ENCODE data around the gene ITCH. TPM values are rescaled to one million over a fixed set of nuclear protein-coding genes. Genes with fewer than 3 reads are reported as not detected.
"Not testable (repeated sequence)": the region's sequence is repeated elsewhere in the genome, so short reads cannot be mapped to it uniquely, and the experiment has no call there.

Gene ITCH
- total and polyA plus RNA-seq, 11 donors = 6.0 to 49.0 (median 39.5) TPM

DNA sequence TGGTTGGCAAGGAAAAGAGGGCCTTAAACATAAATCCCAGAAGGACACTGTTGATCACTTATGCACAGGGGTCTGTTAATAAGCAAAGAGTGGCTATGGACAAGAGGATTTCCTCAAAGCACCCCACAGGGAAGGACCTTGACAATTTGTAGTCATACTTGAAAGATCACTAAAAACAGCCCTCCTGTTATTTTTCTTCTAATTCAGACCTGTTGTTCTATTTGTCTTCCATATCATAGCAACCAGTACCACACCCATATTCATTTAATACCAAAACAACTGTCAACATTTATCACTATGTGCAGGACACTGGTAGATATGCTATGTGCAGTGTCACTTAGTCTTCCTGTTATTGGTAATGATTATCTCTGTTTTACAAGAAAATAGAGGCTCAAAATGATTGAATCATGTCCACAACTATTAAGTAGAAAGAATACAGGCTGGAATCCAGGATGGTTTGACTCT is 149.9 kb downstream of the ITCH start:
- H3K36me3 ChIP-seq = peaks cover 0 to 42% (median 26%) of the 10 kb centered on the region in 9 donors
- DNase-seq (no peak), ATAC-seq (no peak)
- TF ChIP-seq, protein P1, sequence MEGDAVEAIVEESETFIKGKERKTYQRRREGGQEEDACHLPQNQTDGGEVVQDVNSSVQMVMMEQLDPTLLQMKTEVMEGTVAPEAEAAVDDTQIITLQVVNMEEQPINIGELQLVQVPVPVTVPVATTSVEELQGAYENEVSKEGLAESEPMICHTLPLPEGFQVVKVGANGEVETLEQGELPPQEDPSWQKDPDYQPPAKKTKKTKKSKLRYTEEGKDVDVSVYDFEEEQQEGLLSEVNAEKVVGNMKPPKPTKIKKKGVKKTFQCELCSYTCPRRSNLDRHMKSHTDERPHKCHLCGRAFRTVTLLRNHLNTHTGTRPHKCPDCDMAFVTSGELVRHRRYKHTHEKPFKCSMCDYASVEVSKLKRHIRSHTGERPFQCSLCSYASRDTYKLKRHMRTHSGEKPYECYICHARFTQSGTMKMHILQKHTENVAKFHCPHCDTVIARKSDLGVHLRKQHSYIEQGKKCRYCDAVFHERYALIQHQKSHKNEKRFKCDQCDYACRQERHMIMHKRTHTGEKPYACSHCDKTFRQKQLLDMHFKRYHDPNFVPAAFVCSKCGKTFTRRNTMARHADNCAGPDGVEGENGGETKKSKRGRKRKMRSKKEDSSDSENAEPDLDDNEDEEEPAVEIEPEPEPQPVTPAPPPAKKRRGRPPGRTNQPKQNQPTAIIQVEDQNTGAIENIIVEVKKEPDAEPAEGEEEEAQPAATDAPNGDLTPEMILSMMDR (IDR thresholded peaks at IDR 0.05) = no peak
- no peak for TF ChIP-seq POLR2A (IDR thresholded peaks at IDR 0.05)
- H3K4me1 ChIP-seq = peaks cover 0 to 36% (median 17%) of the 10 kb centered on the region in 12 donors
- H3K27ac ChIP-seq = no peak overlapping the region
- intact Hi-C loops (cut with DNase I) = loop anchor here in 1 of 10 donors (10.0 kb wide), 1 partner anchor 198 kb away; no protein-coding TSS in a partner anchor
- no peak overlapping the region for H3K4me3 ChIP-seq
- no peaks in the 10 kb centered on the region for H3K27me3 ChIP-seq
- H3K9me3 ChIP-seq = no peaks in the 10 kb centered on the region

- DNase-seq, H3K27ac ChIP-seq, H3K27me3 ChIP-seq, H3K9me3 ChIP-seq, ATAC-seq, H3K4me3 ChIP-seq: not testable (repeated sequence)
- 87 to 92% (median 88%) methylated on average over 17 of the region's 17 CpGs for WGBS, 4 donors
- peaks cover 0 to 35% (median 16%) of the 10 kb centered on the region in 9 donors for H3K36me3 ChIP-seq
- peaks cover 0 to 44% (median 24%) of the 10 kb centered on the region in 12 donors for H3K4me1 ChIP-seq
- intact Hi-C loops (cut with DNase I) = loop anchor here in 1 of 10 donors (10.0 kb wide), 1 partner anchor 199 kb away; no protein-coding TSS in a partner anchor
Observed at GRCh38 chr20:34514034-34514433, 151.0 kb downstream of the ITCH start.

GRCh38 chr20:34514897-34515483 is 151.9 kb downstream of the ITCH start:
- TF ChIP-seq POLR2A (IDR thresholded peaks at IDR 0.05) = no peak
- TF ChIP-seq, protein P1 (IDR thresholded peaks at IDR 0.05) = no peak
- intact Hi-C loops (cut with DNase I) = loop anchor here in 2 of 10 donors (5.0 to 10.0 kb wide), 2 partner anchors 200 to 203 kb away; no protein-coding TSS in a partner anchor
- peaks cover 0 to 48% (median 25%) of the 10 kb centered on the region in 12 donors for H3K4me1 ChIP-seq

DNA sequence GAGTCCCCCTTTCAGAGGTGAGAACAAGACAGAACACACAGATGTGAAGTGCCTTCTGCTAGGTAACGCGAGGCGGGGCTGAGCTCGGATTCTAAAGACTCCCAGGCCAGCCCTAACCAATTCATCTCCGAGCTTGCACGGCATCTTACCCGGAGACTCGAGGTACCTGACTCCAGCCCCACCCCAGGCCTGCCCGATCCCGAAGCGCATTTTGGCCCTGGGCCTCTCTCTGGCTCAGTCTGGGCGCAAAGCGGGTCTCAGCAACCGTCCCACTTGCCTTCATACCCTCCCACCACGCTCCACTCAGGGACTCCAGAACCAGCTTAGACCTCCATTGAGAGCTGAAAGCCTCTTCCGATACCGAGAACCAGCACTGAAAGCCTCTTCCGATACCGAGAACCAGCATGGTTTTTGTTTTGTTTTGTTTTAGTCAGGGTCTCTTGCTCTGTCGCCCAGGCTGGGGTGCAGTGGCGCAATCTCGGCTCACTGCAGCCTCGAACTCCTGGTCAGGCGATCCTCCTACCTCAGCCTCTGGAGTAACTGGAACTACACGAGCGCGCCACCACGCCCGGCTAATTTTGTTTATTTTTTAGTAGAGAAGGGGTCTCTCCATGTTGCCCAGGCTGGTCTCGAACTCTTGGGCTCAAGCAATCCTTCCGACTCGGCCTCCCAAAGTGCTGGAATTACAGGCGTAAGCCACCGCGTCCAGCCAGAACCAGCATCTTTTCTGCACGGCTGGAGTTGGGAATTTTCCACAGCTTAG is 152.6 kb downstream of the ITCH start:
- H3K36me3 ChIP-seq = peaks cover 0 to 34% (median 18%) of the 10 kb centered on the region in 9 donors
- peaks cover 0 to 49% (median 29%) of the 10 kb centered on the region in 12 donors for H3K4me1 ChIP-seq
- ATAC-seq (peak; percentile 28 to 54 (median 50)), DNase-seq (peak in 2 of 5 donors; percentile 27 to 39)
- no peaks in the 10 kb centered on the region for H3K9me3 ChIP-seq
- 3 to 16% (median 10%) methylated on average over 32 to 36 of the region's 36 CpGs for WGBS, 4 donors
- TF ChIP-seq POLR2A (IDR thresholded peaks at IDR 0.05) = no peak
- TF ChIP-seq, protein P1 (IDR thresholded peaks at IDR 0.05) = no peak
- H3K4me3 ChIP-seq = peak overlapping the region; percentile 56 to 95 (median 80)
- intact Hi-C loops (cut with DNase I) = loop anchor here in 4 of 10 donors (2.0 to 10.0 kb wide), 4 partner anchors 201 to 213 kb away; partner anchors contain the start of gene AHCY (in 1 of the 4)
- peak overlapping the region; percentile 89 to 99 (median 95) for H3K27ac ChIP-seq
- no peaks in the 10 kb centered on the region for H3K27me3 ChIP-seq

More at GRCh38 chr20:34514897-34515483, 151.9 kb downstream of the ITCH start:
- H3K36me3 ChIP-seq = peaks cover 0 to 35% (median 15%) of the 10 kb centered on the region in 9 donors
- H3K27me3 ChIP-seq = no peaks in the 10 kb centered on the region
- peak overlapping the region in 11 of 12 donors; percentile 20 to 99 (median 95) for H3K27ac ChIP-seq
- WGBS, 4 donors = 30 to 47% (median 37%) methylated on average over 19 of the region's 19 CpGs
- no peaks in the 10 kb centered on the region for H3K9me3 ChIP-seq
- peak overlapping the region; percentile 56 to 95 (median 80) for H3K4me3 ChIP-seq
- DNase-seq (no peak), ATAC-seq (no peak)
